H9 (cell line): Measurements from ENCODE around the gene MYBPC2. TPM values are rescaled to one million over a fixed set of nuclear protein-coding genes. Genes with fewer than 3 reads are reported as not detected.

ENCODE experiments used
- DNase-seq: peaks from one replicate; pipeline ENCODE4 v3.0.0-alpha.2; 2017
- H2AFZ ChIP-seq: one replicate; pipeline ENCODE4 v1.6.1; 2013; ENCODE audit warnings: mild to moderate bottlenecking, low read length, control low read depth, moderate library complexity
- H2AK5ac ChIP-seq: 2 replicates; pipeline ENCODE4 v1.6.1; 2013; ENCODE audit warnings: low read length, control low read depth, mixed read lengths; ENCODE audit not compliant: insufficient read length
- H2BK120ac ChIP-seq: one replicate; pipeline ENCODE4 v1.6.1; 2013; ENCODE audit warnings: low read depth, mild to moderate bottlenecking, low read length, control low read depth, inconsistent platforms; ENCODE audit not compliant: poor library complexity, severe bottlenecking
- H2BK12ac ChIP-seq: 2 replicates; pipeline ENCODE4 v1.6.1; 2013; ENCODE audit warnings: low read length, control low read depth, mixed read lengths, low read depth; ENCODE audit not compliant: insufficient read length
- H2BK15ac ChIP-seq: 2 replicates; pipeline ENCODE4 v1.6.1; 2013; ENCODE audit warnings: low read depth, low read length, control low read depth
- H2BK20ac ChIP-seq: one replicate; pipeline ENCODE4 v1.6.1; 2013; ENCODE audit warnings: low read depth, mild to moderate bottlenecking, low read length, control low read depth, inconsistent platforms; ENCODE audit not compliant: poor library complexity, severe bottlenecking
- H2BK5ac ChIP-seq: 2 replicates; pipeline ENCODE4 v1.6.1; 2013; ENCODE audit warnings: low read length, control low read depth, mixed read lengths; ENCODE audit not compliant: insufficient read length
- H3K14ac ChIP-seq: 2 replicates; pipeline ENCODE4 v1.6.1; 2013; ENCODE audit warnings: low read length, control low read depth; ENCODE audit not compliant: insufficient read depth
- H3K18ac ChIP-seq: 2 replicates; pipeline ENCODE4 v1.6.1; 2013; ENCODE audit warnings: low read depth, mild to moderate bottlenecking, mixed read lengths, low read length, control low read depth; ENCODE audit not compliant: insufficient read length
- H3K23ac ChIP-seq: 2 replicates; pipeline ENCODE4 v1.6.1; 2013; ENCODE audit warnings: low read length, control low read depth, mixed read lengths, low read depth; ENCODE audit not compliant: insufficient read length
- H3K23me2 ChIP-seq: 2 replicates; pipeline ENCODE4 v1.6.1; 2013; ENCODE audit warnings: low read depth, mild to moderate bottlenecking, mixed read lengths, low read length, control low read depth; ENCODE audit not compliant: insufficient read length, poor library complexity, severe bottlenecking
- H3K27ac ChIP-seq: 2 replicates; pipeline ENCODE4 v1.5.1; 2013; ENCODE audit warnings: low read length, control low read depth, mixed read lengths, low read depth; ENCODE audit not compliant: insufficient read length
- H3K27me3 ChIP-seq: 2 replicates; pipeline ENCODE4 v1.6.1; 2013; ENCODE audit warnings: low read length, control low read depth, inconsistent platforms; ENCODE audit not compliant: insufficient read depth
- H3K4ac ChIP-seq: 2 replicates; pipeline ENCODE4 v1.6.1; 2013; ENCODE audit warnings: low read depth, mild to moderate bottlenecking, control low read depth, inconsistent platforms, low read length, moderate library complexity
- H3K4me1 ChIP-seq: 2 replicates; pipeline ENCODE4 v1.6.1; 2013; ENCODE audit warnings: low read length, control low read depth, inconsistent platforms; ENCODE audit not compliant: insufficient read depth
- H3K4me2 ChIP-seq: 2 replicates; pipeline ENCODE4 v1.6.1; 2013; ENCODE audit warnings: low read length, control low read depth, mixed read lengths; ENCODE audit not compliant: insufficient read length, insufficient read depth
- H3K56ac ChIP-seq: 2 replicates; pipeline ENCODE4 v1.6.1; 2013; ENCODE audit warnings: low read depth, mild to moderate bottlenecking, mixed read lengths, low read length, control low read depth; ENCODE audit not compliant: insufficient read length
- H3K79me1 ChIP-seq: 2 replicates; pipeline ENCODE4 v1.6.1; 2013; ENCODE audit warnings: low read depth, mild to moderate bottlenecking, moderate library complexity, low read length, control low read depth, inconsistent platforms; ENCODE audit not compliant: insufficient read depth, poor library complexity, severe bottlenecking
- H3K79me2 ChIP-seq: 2 replicates; pipeline ENCODE4 v1.6.1; 2013; ENCODE audit warnings: low read length, control low read depth, inconsistent platforms; ENCODE audit not compliant: insufficient read depth
- H3K9ac ChIP-seq: 2 replicates; pipeline ENCODE4 v1.6.1; 2013; ENCODE audit warnings: low read length, control low read depth, mixed read lengths; ENCODE audit not compliant: insufficient read length; ENCODE audit errors: extremely low read depth
- H3K9me3 ChIP-seq: one replicate; pipeline ENCODE4 v1.6.1; 2013; ENCODE audit warnings: low read depth, low read length, inconsistent platforms; ENCODE audit not compliant: control insufficient read depth
- H3T11ph ChIP-seq: one replicate; pipeline ENCODE4 v1.6.1; 2013; ENCODE audit warnings: mild to moderate bottlenecking, low read length, control low read depth, inconsistent platforms
- H4K20me1 ChIP-seq: one replicate; pipeline ENCODE4 v1.6.1; 2013; ENCODE audit not compliant: control insufficient read depth, insufficient read length, insufficient read depth
- H4K5ac ChIP-seq: 2 replicates; pipeline ENCODE4 v1.6.1; 2013; ENCODE audit warnings: low read depth, mild to moderate bottlenecking, mixed read lengths, low read length, control low read depth; ENCODE audit not compliant: insufficient read length
- H4K8ac ChIP-seq: replicated peaks from 2 replicates; pipeline ENCODE4 v1.6.1; 2013; ENCODE audit warnings: low read length, control low read depth, mixed read lengths, low read depth; ENCODE audit not compliant: insufficient read length
- H4K91ac ChIP-seq: 2 replicates; pipeline ENCODE4 v1.6.1; 2013; ENCODE audit warnings: low read depth, mild to moderate bottlenecking, moderate library complexity, mixed read lengths, low read length, control low read depth; ENCODE audit not compliant: insufficient read length
- H3K27ac Mint-ChIP-seq, 3 experiments: 2 replicates in 2 of 3; 3 replicates in 1 of 3; pipeline ENCODE4 v1.8.0; 2020 to 2021; ENCODE audit warnings: mixed read lengths in 3 of 3, mild to moderate bottlenecking in 1 of 3, moderate library complexity in 1 of 3
- H3K27me3 Mint-ChIP-seq: 2 replicates; pipeline ENCODE4 v1.8.0; 2021; ENCODE audit warnings: low read depth, mild to moderate bottlenecking, moderate library complexity, mixed read lengths
- H3K36me3 Mint-ChIP-seq, 3 experiments: 2 replicates in 2 of 3; 3 replicates in 1 of 3; pipeline ENCODE4 v1.8.0; 2020 to 2021; ENCODE audit warnings: low read depth in 3 of 3, mixed read lengths in 3 of 3; ENCODE audit not compliant: insufficient read depth in 1 of 3
- H3K4me1 Mint-ChIP-seq, 2 experiments: 2 replicates each; pipeline ENCODE4 v1.8.0; 2020; ENCODE audit warnings: mixed read lengths in 2 of 2
- H3K4me3 Mint-ChIP-seq, 2 experiments: 2 replicates in 1 of 2; 3 replicates in 1 of 2; pipeline ENCODE4 v1.8.0; 2020 to 2021; ENCODE audit warnings: mild to moderate bottlenecking in 2 of 2, mixed read lengths in 2 of 2, moderate library complexity in 1 of 2
- H3K9me3 Mint-ChIP-seq, 2 experiments: 2 replicates in 1 of 2; 3 replicates in 1 of 2; pipeline ENCODE4 v1.8.0; 2020; ENCODE audit warnings: mild to moderate bottlenecking in 2 of 2, mixed read lengths in 2 of 2, moderate library complexity in 1 of 2
- CTCF ChIP-seq: fragments of 200-600 bp; sonication (generic); conservative IDR thresholded peaks from 3 replicates; pipeline ENCODE4 v1.8.0; 2021; ENCODE audit warnings: antibody characterized with exemption, mild to moderate bottlenecking
- WGBS: extraction: QIAGEN DNeasy Blood & Tissue Kit; methylation state at CpG from one replicate; pipeline ENCODE4 v1.1.7; 2013; ENCODE audit warnings: missing lambda C conversion rate, low lambda C conversion rate, mixed read lengths; ENCODE audit not compliant: insufficient read length; ENCODE audit errors: extremely low coverage; 5-methylcytosine and 5-hydroxymethylcytosine counted together
- total RNA-seq: library from RNA; stranded (reverse); gene quantifications from 2 replicates; pipeline ENCODE4 v1.2.1, GENCODE V29; 2021

MYBPC2 gene
- total RNA-seq, 1 experiment from 2014 or later, result 4.9 TPM

- H3K27ac Mint-ChIP-seq, result no peak overlapping the region; a peak in 1 of 7 replicates
- Histone ChIP-seq H3K14ac (no peak overlapping the region), H3K9me3 (no peaks in the 10 kb centered on the region), H4K8ac (no peak overlapping the region), H3K23me2 (no peaks in the 10 kb centered on the region), H2AFZ (no peak overlapping the region), H3K27ac (no peak overlapping the region), H4K20me1 (no peaks in the 10 kb centered on the region), H2BK12ac (no peak overlapping the region), H4K91ac (no peak overlapping the region), H3K9ac (no peak overlapping the region), H3T11ph (no peak overlapping the region), H3K79me1 (no peaks in the 10 kb centered on the region), H2BK15ac (no peak overlapping the region), H3K18ac (peak overlapping the region; percentile 9), H2BK120ac (no peak overlapping the region), H3K79me2 (no peaks in the 10 kb centered on the region), H2BK5ac (no peak overlapping the region), H2BK20ac (no peak overlapping the region), H3K27me3 (peaks cover 2% of the 10 kb centered on the region; the same call in 1 of the 2 replicates), H3K4me1 (no peaks in the 10 kb centered on the region), H4K5ac (no peak overlapping the region), H2AK5ac (no peak overlapping the region), H3K23ac (no peak overlapping the region), H3K56ac (no peak overlapping the region), H3K4ac (no peak overlapping the region), H3K4me2 (no peak overlapping the region)
- no peaks in the 10 kb centered on the region; a peak in 1 of 5 replicates for H3K9me3 Mint-ChIP-seq
- peaks cover 7 to 27% of the 10 kb centered on the region in 2 experiments for H3K4me1 Mint-ChIP-seq
- H3K36me3 Mint-ChIP-seq, result no peaks in the 10 kb centered on the region
- DNase-seq, result no peak
- H3K27me3 Mint-ChIP-seq, result peaks cover 55% of the 10 kb centered on the region
- no CpG with 5 or more reads among the region's 36 CpGs for WGBS
- no peak overlapping the region; a peak in 3 of 5 replicates for H3K4me3 Mint-ChIP-seq
- no peak for TF ChIP-seq CTCF
Measured at GRCh38 chr19:50512112-50512998, 79.7 kb downstream of the MYBPC2 start.
